Activated CD8-positive, alpha-beta memory T cell treated with anti-CD3 and anti-CD28 coated beads, Interleukin-2, amount 50 U/mL, for 1 hour (primary cell): ENCODE data around the gene ADA.

ENCODE experiments used
- DNase-seq: peaks from one replicate; pipeline ENCODE4 v3.0.0-alpha.2; 2020; ENCODE audit errors: extremely low read depth

ADA gene

GRCh38 chr20:44644667-44645131, 6.8 kb downstream of the ADA start:
- no peak for DNase-seq

DNA sequence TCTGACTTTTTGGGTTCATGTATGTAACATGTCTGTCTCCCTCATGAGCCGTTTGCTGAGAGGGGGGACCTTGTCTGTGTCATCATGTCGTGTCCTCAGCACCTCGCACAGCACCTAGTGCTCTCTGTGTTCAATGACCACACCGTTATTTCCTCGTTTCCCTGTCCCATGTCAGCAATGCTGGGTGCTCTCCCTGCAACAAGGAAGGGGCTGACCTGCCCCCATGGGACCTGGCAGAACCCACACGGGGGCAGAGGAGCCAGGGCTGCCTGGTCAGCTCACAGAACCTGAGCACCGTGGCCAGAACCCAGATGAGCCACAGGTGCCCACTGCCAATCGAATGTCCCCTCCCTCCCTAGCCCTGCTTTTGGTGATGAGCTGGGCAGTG, 7.3 kb downstream of the ADA start:
- no peak for DNase-seq

DNA sequence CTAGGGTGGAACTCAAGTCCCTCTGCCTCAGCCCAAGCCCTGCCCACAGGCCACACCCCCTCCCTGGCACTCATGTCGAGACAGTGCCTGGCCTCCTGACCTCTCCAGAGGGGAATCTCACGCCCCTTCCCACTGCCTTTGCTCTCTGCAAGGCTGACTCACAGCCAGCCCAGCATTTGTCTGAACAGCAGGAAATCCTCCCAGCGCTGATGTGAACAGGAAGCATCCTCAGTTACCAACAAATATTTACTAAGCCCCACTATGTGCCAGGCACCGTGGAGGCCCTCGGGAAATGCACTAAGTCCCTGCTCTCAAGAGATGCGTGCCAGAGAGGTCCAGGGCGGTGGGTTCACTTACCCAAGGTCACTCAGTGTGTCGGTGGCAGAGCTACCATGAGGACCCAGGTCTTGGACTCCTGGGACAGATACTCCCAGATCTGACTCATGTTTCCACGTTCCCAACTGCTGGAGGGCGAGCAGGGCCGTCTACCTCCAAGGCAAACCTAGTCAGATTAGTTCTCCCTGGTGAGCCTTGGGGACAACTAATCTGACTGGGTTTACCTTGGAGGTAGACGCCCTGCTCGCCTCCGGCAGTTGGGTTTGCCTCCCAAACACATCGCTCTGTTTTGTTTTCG, 7.8 kb downstream of the ADA start:
- DNase-seq = peak; percentile 39

GRCh38 chr20:44643154-44643519, 8.4 kb downstream of the ADA start:
- DNase-seq = no peak

DNA sequence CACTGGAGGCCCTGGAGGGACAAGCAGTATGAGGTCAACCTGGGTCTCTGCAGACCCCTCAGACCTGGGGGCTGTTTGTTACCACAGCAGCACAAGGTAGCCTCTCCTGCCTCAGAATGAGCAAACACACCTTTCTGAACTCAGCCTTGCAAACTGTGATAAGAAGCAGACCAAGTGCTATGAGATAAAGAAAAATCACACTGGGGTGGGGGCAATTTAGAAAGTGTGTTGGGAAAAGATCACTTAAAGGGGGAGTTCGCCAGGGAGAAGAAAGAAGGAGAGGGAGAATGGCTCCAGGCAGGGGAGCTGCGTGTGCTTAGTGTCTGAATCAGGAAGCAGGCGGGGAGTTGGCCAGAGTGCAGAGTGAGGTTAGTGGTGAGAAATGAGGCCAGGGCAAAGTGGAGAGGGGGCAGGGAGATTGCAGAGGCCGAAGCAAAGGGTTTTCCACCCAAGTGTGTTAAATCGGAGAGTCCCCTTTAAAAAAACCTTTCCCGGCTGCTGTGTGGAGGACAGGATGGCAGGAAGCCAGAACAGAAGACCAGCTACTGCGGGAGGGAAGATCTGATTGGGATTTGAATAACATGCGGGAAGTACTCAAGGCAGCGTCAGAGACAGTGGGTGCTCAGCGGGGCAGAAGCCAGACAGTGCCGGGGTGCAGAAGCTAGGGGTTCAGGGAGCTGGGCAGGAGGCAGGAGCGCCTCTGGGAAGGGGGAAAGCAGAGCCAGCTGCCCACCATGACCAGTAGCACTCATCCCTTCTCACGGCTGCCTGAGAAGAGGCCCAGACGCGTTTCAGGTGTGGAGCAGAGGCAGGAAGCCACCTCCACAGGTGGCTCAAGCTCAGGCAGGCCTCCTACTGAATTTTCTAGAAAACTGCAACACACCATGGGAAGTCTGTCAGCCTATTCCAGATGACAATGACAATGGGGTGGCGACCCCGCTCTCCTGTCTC, 9.0 kb downstream of the ADA start:
- DNase-seq = no peak

- DNase-seq = no peak
Observed at GRCh38 chr20:44641325-44641724, 10.2 kb downstream of the ADA start.

- no peak for DNase-seq
Observed at GRCh38 chr20:44640522-44640921, 11.0 kb downstream of the ADA start.

GRCh38 chr20:44637522-44638372, 13.8 kb downstream of the ADA start:
- no peak for DNase-seq

DNA sequence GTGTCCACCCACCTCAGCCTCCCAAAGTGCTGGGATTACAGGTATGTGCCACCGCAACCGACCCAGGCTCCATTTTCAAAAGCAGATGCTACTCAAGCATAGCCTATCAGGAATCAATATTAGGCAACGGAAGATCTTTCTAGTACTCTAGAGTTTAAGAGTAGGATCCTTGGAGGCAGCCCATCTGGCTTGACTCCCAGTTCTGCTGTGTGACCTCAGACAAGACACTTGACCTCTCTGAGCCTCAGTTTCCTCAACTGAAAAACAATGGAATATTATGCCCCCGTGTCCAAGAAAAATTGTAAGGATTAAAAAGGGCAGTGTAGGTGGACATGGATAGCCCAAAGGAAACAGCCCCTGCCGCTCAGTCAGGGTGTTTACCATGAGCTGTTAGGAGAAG, 14.5 kb downstream of the ADA start:
- DNase-seq = no peak

- no peak for DNase-seq
Observed at GRCh38 chr20:44635877-44636276, 15.6 kb downstream of the ADA start.

GRCh38 chr20:44633872-44634600, 17.5 kb downstream of the ADA start:
- no peak for DNase-seq

DNA sequence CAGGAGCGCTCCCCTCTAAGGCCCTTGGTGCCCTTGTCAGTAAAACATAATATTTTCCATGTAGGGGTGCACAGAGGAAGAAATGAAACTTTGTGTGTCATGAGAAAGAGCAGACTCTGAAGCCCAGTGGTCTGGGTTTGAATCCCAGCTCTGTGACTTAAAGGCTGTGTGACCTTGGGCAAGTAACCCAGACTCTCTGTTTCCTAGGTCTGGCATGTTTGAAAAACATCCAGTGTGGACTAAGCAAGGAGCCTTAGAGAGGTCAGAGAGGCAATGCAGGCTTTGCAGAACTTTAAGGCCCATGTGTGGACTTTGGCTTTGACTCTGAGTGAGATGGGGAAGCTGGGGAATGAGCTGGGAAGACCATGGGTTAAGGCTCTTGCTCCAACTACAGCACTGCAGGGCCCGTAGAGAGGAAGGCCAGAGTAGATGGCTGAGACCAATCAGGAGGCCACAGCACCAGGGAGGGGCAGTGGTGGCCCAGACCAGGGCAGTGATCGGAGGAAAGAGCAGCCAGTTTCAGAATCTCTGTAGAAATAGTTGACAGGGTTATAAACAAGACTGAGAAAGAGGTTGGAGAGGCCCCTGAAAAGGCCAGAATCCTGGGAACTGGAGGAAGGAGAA, 18.2 kb downstream of the ADA start:
- no peak for DNase-seq

- no peak for DNase-seq
Observed at GRCh38 chr20:44632103-44632752, 19.3 kb downstream of the ADA start.

- no peak for DNase-seq
Observed at GRCh38 chr20:44630297-44630696, 21.2 kb downstream of the ADA start.

DNA sequence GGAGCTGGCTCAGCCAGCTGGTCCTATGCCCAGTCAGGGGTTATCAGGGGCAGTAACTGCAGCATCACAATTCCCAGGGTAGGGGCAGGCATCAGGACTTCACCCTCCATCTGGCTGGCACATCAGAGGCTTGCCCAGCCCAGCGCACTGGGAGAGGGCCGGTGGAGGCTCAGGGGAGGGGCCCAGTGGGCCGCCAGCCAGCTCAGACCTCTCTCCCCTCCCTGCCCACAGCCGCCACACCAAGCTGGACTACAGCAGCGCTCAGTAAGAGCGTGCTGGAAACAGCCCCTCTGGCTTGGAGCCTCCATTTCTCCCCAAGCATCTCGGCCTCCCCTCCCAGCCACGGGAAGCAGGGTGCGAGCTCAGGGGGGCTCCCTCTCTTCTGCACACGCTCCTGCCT, 22.0 kb downstream of the ADA start:
- no peak for DNase-seq

DNA sequence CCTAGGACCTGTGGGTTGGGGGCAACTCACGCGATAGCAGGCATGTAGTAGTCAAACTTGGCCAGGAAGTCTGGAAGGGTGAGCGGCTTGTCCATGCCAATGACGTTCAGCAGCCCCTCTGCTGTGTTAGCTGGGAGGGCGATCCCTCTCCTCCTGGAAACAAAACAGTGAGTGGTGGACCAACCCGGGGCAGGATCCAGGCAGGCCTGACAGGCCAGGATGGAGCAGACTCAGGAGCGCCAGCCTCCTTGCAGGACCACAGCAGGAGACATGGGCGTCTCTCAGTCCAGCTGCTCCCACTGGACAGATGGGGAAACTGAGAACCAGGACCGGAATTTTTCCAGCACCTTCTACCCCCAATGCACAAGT, 22.5 kb downstream of the ADA start:
- DNase-seq = no peak

DNA sequence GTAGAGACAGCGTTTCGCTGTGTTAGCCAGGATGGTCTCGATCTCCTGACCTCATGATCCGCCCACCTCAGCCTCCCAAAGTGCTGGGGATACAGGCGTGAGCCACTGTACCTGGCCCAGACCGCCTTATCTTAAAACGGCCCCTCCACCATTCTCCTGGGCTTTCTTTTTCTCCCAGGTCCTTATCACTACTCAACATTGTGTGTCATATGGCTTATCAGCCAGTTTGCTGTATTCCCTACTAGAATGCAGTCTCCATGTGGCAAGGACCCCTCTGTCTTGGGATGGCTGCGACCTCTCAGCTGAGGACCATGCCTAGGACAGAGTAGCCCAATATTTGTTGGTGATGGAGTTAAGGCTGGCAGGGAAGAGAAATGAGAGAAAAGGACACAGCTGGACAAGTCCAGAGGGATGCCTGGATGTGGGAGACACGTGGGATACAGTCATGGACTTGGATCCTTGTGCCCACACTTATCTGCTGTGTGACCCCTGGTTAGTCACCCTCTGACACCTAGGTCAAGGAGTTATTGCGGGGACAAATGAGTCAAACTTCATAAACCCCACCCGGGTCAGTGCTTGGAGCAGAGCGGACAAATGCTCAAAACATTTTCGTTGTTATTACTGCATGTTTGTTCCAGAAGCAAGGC, 24.0 kb downstream of the ADA start:
- no peak for DNase-seq

- DNase-seq = no peak
Observed at GRCh38 chr20:44626278-44626677, 25.2 kb downstream of the ADA start.

- DNase-seq = no peak
Observed at GRCh38 chr20:44625361-44625760, 26.1 kb downstream of the ADA start.

DNA sequence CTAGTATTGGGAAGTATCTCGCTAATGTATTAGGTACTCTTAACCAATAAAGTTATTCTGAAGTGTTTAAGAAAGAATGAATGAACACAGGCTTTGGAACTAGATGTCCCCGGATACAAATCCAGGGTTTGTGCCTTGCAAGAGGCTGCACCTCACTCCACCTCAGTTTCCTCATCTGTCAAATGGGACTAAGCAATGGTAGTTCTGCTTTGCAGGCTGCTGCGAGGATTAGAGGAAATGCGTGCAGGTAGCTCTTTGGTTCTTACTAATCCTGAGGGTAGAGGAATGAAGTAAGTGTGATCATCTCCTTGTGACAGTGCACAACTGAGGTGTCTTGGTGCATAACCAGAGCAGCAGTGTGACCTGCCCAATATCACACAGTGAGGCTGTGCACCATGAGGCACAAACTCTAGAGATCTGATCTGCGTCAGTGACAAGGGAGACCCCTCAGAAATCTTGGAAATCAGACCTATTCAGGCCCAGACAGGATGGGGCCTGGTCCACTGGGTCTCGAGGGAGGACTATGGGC, 26.7 kb downstream of the ADA start:
- DNase-seq = no peak
